Measurements from ENCODE around the gene LNPK. TPM values are rescaled to one million over a fixed set of nuclear protein-coding genes. Genes with fewer than 3 reads are reported as not detected.

Gene LNPK
- total RNA-seq, 2 experiments from 2014 or later: 18.0 to 38.3 TPM

DNA sequence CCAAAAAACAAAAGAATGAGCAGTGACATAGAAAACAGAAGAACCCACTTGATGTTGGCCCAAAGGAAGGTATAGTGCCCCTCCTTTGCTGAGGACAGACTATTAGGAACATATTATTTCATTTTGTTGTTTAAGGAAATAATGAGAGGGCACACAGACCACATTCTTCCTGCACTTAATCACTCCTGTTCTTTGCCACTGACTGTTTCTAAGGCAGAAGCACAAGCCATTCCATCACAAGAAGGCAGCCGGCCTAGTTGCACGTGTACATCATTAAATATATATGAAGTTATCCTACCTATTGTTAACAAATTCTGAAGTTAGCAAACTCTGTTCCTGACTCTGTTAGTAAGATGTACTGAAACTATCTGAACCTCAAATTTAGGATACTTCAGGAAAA is 110.0 kb downstream of the LNPK start:
- Histone ChIP-seq H3K9me3 (ENCODE audit: low read length) (no peaks in the 10 kb centered on the region), H2AFZ (ENCODE audit: low read length) (no peak overlapping the region), H4K20me1 (ENCODE audit: insufficient read depth, low read length) (no peaks in the 10 kb centered on the region), H3K27ac (ENCODE audit: low read depth, low read length, poor library complexity, severe bottlenecking) (no peak overlapping the region), H3K36me3 (ENCODE audit: insufficient read depth, low read length) (no peaks in the 10 kb centered on the region), H3K4me2 (ENCODE audit: low read length) (no peak overlapping the region), H3K79me2 (ENCODE audit: insufficient read depth, low read depth, low read length) (no peaks in the 10 kb centered on the region), H3K4me1 (ENCODE audit: insufficient read depth, low read length, poor library complexity, severe bottlenecking) (no peaks in the 10 kb centered on the region), H3K9me2 (ENCODE audit: insufficient read depth, low read length) (no peaks in the 10 kb centered on the region), H3K4me3 (ENCODE audit: low read depth, low read length, poor library complexity, severe bottlenecking) (no peak overlapping the region)
- ChIA-PET POLR2A (no interaction called here), CTCF (ENCODE audit: unreplicated experiment) (no interaction called here)
- no peak for DNase-seq (ENCODE audit: low spot score)
- TF ChIP-seq EZH2phosphoT487 (IDR thresholded peaks at IDR 0.05; ENCODE audit: borderline replicate concordance, low read depth, low read length): no peak
- TF ChIP-seq, protein P1, sequence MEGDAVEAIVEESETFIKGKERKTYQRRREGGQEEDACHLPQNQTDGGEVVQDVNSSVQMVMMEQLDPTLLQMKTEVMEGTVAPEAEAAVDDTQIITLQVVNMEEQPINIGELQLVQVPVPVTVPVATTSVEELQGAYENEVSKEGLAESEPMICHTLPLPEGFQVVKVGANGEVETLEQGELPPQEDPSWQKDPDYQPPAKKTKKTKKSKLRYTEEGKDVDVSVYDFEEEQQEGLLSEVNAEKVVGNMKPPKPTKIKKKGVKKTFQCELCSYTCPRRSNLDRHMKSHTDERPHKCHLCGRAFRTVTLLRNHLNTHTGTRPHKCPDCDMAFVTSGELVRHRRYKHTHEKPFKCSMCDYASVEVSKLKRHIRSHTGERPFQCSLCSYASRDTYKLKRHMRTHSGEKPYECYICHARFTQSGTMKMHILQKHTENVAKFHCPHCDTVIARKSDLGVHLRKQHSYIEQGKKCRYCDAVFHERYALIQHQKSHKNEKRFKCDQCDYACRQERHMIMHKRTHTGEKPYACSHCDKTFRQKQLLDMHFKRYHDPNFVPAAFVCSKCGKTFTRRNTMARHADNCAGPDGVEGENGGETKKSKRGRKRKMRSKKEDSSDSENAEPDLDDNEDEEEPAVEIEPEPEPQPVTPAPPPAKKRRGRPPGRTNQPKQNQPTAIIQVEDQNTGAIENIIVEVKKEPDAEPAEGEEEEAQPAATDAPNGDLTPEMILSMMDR (conservative IDR thresholded peaks at IDR 0.05; ENCODE audit: low read length): no peak
- intact Hi-C loops (cut with micrococcal nuclease; ENCODE audit: unreplicated experiment): no loop called here
- BruUV-seq (replicated peaks): no TSS peak

DNA sequence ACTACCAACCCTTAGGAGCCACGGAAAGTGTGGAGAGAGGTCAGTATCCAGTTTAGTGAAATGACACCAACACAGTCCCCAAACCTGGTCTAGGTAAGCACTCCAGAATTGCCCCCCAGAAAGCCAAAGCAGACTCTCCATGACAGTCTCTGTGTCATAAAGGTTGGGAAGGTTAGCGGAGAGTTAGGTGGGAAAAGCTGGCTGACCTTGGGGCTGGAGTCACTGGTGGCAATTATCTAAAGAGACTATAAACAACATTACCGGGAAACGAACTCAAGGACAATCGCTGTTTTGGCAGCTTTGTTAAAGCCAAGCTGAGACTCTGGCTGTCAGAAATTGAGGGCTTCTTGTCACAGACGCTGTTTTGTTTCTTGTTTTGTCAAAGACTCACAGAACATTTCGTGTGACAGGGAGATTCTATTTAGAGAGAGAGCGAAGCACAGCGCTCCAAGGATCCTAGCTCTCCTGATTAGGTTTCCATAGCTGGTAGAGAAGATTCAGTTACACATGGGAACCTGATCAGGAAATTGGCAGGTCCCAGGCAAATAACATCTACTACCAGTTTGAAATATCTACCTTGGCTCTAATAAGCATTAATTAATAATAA is 111.3 kb downstream of the LNPK start:
- no peak for DNase-seq (ENCODE audit: low spot score)
- no peaks in the 10 kb centered on the region for H3K36me3 ChIP-seq (ENCODE audit: insufficient read depth, low read length)
- no peak overlapping the region for H3K27ac ChIP-seq (ENCODE audit: low read depth, low read length, poor library complexity, severe bottlenecking)
- intact Hi-C loops (cut with micrococcal nuclease; ENCODE audit: unreplicated experiment): no loop called here
- H3K4me2 ChIP-seq (ENCODE audit: low read length): no peak overlapping the region
- ChIA-PET CTCF (ENCODE audit: unreplicated experiment) (no interaction called here), POLR2A (interaction anchor here (1.2 kb wide), 1 partner anchor 16 kb away, joined by 4 read pairs; no protein-coding TSS in a partner anchor)
- H3K4me3 ChIP-seq (ENCODE audit: low read depth, low read length, poor library complexity, severe bottlenecking): no peak overlapping the region
- H2AFZ ChIP-seq (ENCODE audit: low read length): no peak overlapping the region
- no peaks in the 10 kb centered on the region for H3K79me2 ChIP-seq (ENCODE audit: insufficient read depth, low read depth, low read length)
- no peaks in the 10 kb centered on the region for H3K9me2 ChIP-seq (ENCODE audit: insufficient read depth, low read length)
- no peaks in the 10 kb centered on the region for H3K9me3 ChIP-seq (ENCODE audit: low read length)
- H3K4me1 ChIP-seq (ENCODE audit: insufficient read depth, low read length, poor library complexity, severe bottlenecking): no peaks in the 10 kb centered on the region
- TF ChIP-seq, protein P1 (conservative IDR thresholded peaks at IDR 0.05; ENCODE audit: low read length): no peak
- TF ChIP-seq EZH2phosphoT487 (IDR thresholded peaks at IDR 0.05; ENCODE audit: borderline replicate concordance, low read depth, low read length): no peak
- BruUV-seq (replicated peaks): no TSS peak
- no peaks in the 10 kb centered on the region for H4K20me1 ChIP-seq (ENCODE audit: insufficient read depth, low read length)

DNA sequence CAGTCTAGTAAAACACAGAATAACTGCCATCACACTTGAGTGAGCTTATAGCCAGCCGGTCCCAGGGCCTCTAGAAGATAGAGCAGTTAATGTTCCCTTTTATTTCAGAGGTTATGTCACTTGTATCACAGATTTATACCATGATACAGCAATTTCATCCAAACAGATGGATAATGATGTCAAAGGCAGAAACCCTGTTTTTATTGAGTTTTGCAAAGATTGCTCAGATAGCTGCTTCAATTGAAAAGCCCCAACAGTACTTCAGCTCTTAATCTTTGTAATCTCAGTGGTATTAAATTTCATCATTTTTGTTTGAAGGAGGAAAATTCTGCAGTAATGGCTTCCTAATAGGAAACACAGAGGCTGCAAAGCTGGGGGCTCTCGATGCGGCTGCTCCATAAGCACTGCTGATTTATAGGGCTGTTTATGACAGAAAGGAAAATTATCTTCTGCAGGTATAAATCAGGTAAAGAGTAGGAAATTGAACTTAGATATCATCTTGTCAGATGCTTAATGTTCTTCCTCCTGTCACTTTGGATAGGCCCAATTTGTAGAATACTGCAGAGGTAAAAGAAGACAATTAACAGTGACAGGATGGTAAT is 112.3 kb downstream of the LNPK start:
- no peak for DNase-seq (ENCODE audit: low spot score)
- Histone ChIP-seq H2AFZ (ENCODE audit: low read length) (no peak overlapping the region), H3K79me2 (ENCODE audit: insufficient read depth, low read depth, low read length) (no peaks in the 10 kb centered on the region), H3K4me3 (ENCODE audit: low read depth, low read length, poor library complexity, severe bottlenecking) (no peak overlapping the region), H3K4me2 (ENCODE audit: low read length) (no peak overlapping the region), H3K36me3 (ENCODE audit: insufficient read depth, low read length) (no peaks in the 10 kb centered on the region), H3K27ac (ENCODE audit: low read depth, low read length, poor library complexity, severe bottlenecking) (no peak overlapping the region), H3K9me2 (ENCODE audit: insufficient read depth, low read length) (no peaks in the 10 kb centered on the region), H4K20me1 (ENCODE audit: insufficient read depth, low read length) (no peaks in the 10 kb centered on the region), H3K9me3 (ENCODE audit: low read length) (no peaks in the 10 kb centered on the region), H3K4me1 (ENCODE audit: insufficient read depth, low read length, poor library complexity, severe bottlenecking) (no peaks in the 10 kb centered on the region)
- TF ChIP-seq, protein P1 (conservative IDR thresholded peaks at IDR 0.05; ENCODE audit: low read length): no peak
- no peak for TF ChIP-seq EZH2phosphoT487 (IDR thresholded peaks at IDR 0.05; ENCODE audit: borderline replicate concordance, low read depth, low read length)
- POLR2A ChIA-PET: interaction anchor here (1.2 to 1.7 kb wide), 2 partner anchors 15 to 25 kb away, joined by 4 to 5 read pairs; no protein-coding TSS in a partner anchor
- CTCF ChIA-PET (ENCODE audit: unreplicated experiment): no interaction called here
- no TSS peak for BruUV-seq (replicated peaks)
- intact Hi-C loops (cut with micrococcal nuclease; ENCODE audit: unreplicated experiment): no loop called here

Measured in OCI-LY7 (cell line).